ENCODE data around the gene UNC119. TPM values are rescaled to one million over a fixed set of nuclear protein-coding genes. Genes with fewer than 3 reads are reported as not detected.
"Not testable (repeated sequence)": the region's sequence is repeated elsewhere in the genome, so short reads cannot be mapped to it uniquely, and the experiment has no call there.

Gene UNC119
- total RNA-seq, 1 experiment from 2014 or later: 21.7 TPM

- DNase-seq (ENCODE audit: low read depth): not testable (repeated sequence)
Measured at GRCh38 chr17:28522281-28522680, 30.1 kb downstream of the UNC119 start.

- no peak for DNase-seq (ENCODE audit: low read depth)
Measured at GRCh38 chr17:28521311-28522085, 30.9 kb downstream of the UNC119 start.

- no peak for DNase-seq (ENCODE audit: low read depth)
Measured at GRCh38 chr17:28520687-28521086, 31.7 kb downstream of the UNC119 start.

GRCh38 chr17:28519236-28519635 lies 33.2 kb downstream of the UNC119 start:
- no peak for DNase-seq (ENCODE audit: low read depth)

- no peak for DNase-seq (ENCODE audit: low read depth)
Measured at GRCh38 chr17:28518578-28518977, 33.8 kb downstream of the UNC119 start.

GRCh38 chr17:28518132-28518531 lies 34.3 kb downstream of the UNC119 start:
- DNase-seq (ENCODE audit: low read depth): no peak

- DNase-seq (ENCODE audit: low read depth): no peak
Measured at GRCh38 chr17:28515518-28515917, 36.9 kb downstream of the UNC119 start.

- DNase-seq (ENCODE audit: low read depth): no peak
Measured at GRCh38 chr17:28514561-28515002, 37.8 kb downstream of the UNC119 start.

- no peak for DNase-seq (ENCODE audit: low read depth)
Measured at GRCh38 chr17:28513476-28513875, 38.9 kb downstream of the UNC119 start.

GRCh38 chr17:28511858-28512461 lies 40.5 kb downstream of the UNC119 start:
- DNase-seq (ENCODE audit: low read depth): no peak

GRCh38 chr17:28509789-28510188 lies 42.6 kb downstream of the UNC119 start:
- DNase-seq (ENCODE audit: low read depth): no peak

GRCh38 chr17:28508211-28508724 lies 44.2 kb downstream of the UNC119 start:
- no peak for DNase-seq (ENCODE audit: low read depth)

GRCh38 chr17:28507567-28508203 lies 44.7 kb downstream of the UNC119 start:
- no peak for DNase-seq (ENCODE audit: low read depth)

GRCh38 chr17:28506763-28507487 lies 45.5 kb downstream of the UNC119 start:
- DNase-seq (ENCODE audit: low read depth): no peak

- DNase-seq (ENCODE audit: low read depth): no peak
Measured at GRCh38 chr17:28505986-28506665, 46.3 kb downstream of the UNC119 start, which contains the start of gene FOXN1. TSS of gene FOXN1 (plus strand) at chr17:28506348. CDS start at chr17:28523970, 17,622 bp downstream.

GRCh38 chr17:28503420-28503819 lies 49.0 kb downstream of the UNC119 start:
- no peak for DNase-seq (ENCODE audit: low read depth)

- DNase-seq (ENCODE audit: low read depth): no peak
Measured at GRCh38 chr17:28501421-28502284, 50.8 kb downstream of the UNC119 start.

- DNase-seq (ENCODE audit: low read depth): no peak
Measured at GRCh38 chr17:28500712-28501379, 51.6 kb downstream of the UNC119 start.

- DNase-seq (ENCODE audit: low read depth): no peak
Measured at GRCh38 chr17:28499684-28500357, 52.6 kb downstream of the UNC119 start.

Measured in RPMI7951 (cell line).